ENCODE data around the gene PATJ. TPM values are rescaled to one million over a fixed set of nuclear protein-coding genes. Genes with fewer than 3 reads are reported as not detected.

The PATJ gene
- total RNA-seq, 1 donor from 2014 or later = 39.4 TPM

DNA sequence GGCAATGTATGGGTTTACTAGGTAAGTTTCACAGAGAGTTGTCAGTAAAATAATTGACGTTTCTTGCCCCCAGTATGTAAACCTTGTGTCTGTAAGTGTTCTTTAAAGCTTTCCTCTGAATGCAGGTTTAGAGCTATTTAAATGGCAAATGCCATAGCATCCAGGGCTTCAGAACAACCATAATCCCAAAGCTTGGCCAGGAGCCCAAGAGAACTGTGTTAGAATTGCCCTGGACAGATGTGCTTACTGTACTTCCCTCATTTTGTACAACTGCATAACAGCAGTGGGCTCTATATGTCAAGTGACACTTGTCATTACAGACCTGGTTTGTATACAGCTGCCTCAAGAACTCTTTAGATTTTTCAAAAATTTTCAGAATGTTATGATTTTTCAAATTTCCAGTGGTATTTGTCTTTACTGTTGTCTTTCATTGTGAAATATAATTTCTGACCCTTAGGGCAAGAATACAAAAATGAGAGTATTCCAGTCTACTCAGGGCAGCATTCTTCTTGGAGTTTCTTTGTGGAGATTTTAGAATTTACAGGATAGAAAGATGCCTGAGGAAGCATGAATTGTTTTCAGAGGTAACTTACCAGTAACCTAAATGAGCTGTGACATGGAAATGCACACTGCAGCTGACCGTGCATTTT lies 315.5 kb downstream of the PATJ start:
- TF ChIP-seq, protein P1, sequence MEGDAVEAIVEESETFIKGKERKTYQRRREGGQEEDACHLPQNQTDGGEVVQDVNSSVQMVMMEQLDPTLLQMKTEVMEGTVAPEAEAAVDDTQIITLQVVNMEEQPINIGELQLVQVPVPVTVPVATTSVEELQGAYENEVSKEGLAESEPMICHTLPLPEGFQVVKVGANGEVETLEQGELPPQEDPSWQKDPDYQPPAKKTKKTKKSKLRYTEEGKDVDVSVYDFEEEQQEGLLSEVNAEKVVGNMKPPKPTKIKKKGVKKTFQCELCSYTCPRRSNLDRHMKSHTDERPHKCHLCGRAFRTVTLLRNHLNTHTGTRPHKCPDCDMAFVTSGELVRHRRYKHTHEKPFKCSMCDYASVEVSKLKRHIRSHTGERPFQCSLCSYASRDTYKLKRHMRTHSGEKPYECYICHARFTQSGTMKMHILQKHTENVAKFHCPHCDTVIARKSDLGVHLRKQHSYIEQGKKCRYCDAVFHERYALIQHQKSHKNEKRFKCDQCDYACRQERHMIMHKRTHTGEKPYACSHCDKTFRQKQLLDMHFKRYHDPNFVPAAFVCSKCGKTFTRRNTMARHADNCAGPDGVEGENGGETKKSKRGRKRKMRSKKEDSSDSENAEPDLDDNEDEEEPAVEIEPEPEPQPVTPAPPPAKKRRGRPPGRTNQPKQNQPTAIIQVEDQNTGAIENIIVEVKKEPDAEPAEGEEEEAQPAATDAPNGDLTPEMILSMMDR (conservative IDR thresholded peaks at IDR 0.05) = no peak
- H3K27ac Mint-ChIP-seq = no peak overlapping the region
- peaks cover 5% of the 10 kb centered on the region for H3K4me1 Mint-ChIP-seq (ENCODE audit: unreplicated experiment)
- H3K4me3 Mint-ChIP-seq = no peak overlapping the region
- peaks cover 10% of the 10 kb centered on the region for H3K36me3 Mint-ChIP-seq
- no peaks in the 10 kb centered on the region for H3K27me3 Mint-ChIP-seq
- peaks cover 5% of the 10 kb centered on the region for H3K9me3 Mint-ChIP-seq
- DNase-seq (ENCODE audit: extremely low spot score, unreplicated experiment) = no peak

DNA sequence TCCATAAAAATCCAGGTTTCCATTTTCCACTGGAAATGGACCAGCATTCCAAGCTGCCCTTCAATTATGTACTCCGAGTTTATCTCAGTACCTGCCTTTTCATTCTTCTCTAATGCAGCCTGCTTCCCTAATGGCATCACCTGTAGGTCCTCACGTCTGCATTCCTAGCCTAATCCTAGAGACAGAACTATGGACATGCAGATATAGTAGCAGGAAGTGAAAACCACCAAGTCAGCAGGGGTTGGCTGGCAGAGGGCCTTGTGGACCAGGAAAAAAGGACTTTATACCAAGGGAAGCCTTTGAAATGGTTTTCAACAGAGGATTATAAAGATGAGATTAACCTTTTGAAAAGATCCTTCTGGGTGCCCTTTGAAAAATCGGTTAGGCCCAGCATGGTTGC lies 316.7 kb downstream of the PATJ start:
- TF ChIP-seq, protein P1 (conservative IDR thresholded peaks at IDR 0.05) = no peak
- no peak overlapping the region for H3K4me3 Mint-ChIP-seq
- peaks cover 10% of the 10 kb centered on the region for H3K36me3 Mint-ChIP-seq
- peaks cover 5% of the 10 kb centered on the region for H3K4me1 Mint-ChIP-seq (ENCODE audit: unreplicated experiment)
- DNase-seq (ENCODE audit: extremely low spot score, unreplicated experiment) = no peak
- no peak overlapping the region for H3K27ac Mint-ChIP-seq
- H3K9me3 Mint-ChIP-seq = peaks cover 5% of the 10 kb centered on the region
- H3K27me3 Mint-ChIP-seq = no peaks in the 10 kb centered on the region

DNA sequence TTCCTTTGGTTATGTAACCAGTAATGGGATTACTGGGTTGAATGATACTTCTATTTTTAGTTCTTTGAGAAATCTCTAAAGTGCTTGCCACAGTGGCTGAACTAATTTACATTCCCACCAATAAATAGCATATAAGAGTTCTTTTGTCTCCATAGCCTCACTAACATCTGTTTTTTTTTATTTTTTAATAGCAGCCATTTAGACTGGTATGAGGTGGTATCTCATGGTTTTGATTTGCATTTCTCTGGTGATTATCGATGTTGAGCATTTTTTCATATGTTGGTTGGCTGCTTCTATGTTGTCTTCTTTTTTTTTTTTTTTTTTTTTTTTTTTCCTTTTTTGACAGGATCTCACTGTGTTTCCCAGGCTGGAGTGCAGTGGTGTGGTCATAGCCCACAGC lies 319.8 kb downstream of the PATJ start:
- H3K4me3 Mint-ChIP-seq = no peak overlapping the region

DNA sequence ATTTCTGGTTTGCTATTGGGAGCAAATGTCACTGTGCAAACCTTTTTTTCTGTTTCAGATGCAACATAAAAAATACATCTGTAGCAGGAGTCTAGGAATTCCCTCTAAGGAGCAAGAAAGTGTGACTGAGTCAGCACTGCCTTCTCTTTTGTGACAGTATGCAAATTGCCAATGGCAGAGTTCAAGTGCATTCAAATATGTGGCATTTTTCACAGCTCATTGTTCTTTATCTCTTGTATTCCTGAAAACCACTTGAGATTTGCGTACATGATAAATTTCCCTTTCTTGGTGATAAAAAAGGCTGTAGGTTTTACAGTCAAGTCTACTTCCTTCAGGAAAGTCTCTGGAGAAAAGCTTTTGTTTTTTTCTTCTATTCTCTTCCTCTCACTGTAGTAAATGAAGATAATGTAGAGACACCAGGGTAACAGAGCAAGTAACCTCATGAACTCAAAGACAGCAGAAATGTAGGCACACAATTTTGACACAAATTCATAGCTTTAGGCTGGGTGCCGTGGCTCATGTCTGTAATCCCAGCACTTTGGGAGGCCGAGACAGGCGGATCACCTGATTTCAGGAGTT lies 322.6 kb downstream of the PATJ start:
- TF ChIP-seq, protein P1 (conservative IDR thresholded peaks at IDR 0.05) = no peak
- Mint-ChIP-seq H3K36me3 (peaks cover 11% of the 10 kb centered on the region), H3K27me3 (no peaks in the 10 kb centered on the region), H3K4me1 (ENCODE audit: unreplicated experiment) (peaks cover 8% of the 10 kb centered on the region), H3K4me3 (no peak overlapping the region), H3K9me3 (peaks cover 4% of the 10 kb centered on the region), H3K27ac (peak overlapping the region; percentile 12)
- no peak for DNase-seq (ENCODE audit: extremely low spot score, unreplicated experiment)

More for the DNA sequence above, 319.8 kb downstream of the PATJ start:
- DNase-seq (ENCODE audit: extremely low spot score, unreplicated experiment) = no peak
- no peak overlapping the region for H3K27ac Mint-ChIP-seq
- H3K27me3 Mint-ChIP-seq = no peaks in the 10 kb centered on the region
- TF ChIP-seq, protein P1 (conservative IDR thresholded peaks at IDR 0.05) = no peak
- peaks cover 11% of the 10 kb centered on the region for H3K36me3 Mint-ChIP-seq
- H3K4me1 Mint-ChIP-seq (ENCODE audit: unreplicated experiment) = peaks cover 13% of the 10 kb centered on the region
- H3K9me3 Mint-ChIP-seq = peaks cover 9% of the 10 kb centered on the region

DNA sequence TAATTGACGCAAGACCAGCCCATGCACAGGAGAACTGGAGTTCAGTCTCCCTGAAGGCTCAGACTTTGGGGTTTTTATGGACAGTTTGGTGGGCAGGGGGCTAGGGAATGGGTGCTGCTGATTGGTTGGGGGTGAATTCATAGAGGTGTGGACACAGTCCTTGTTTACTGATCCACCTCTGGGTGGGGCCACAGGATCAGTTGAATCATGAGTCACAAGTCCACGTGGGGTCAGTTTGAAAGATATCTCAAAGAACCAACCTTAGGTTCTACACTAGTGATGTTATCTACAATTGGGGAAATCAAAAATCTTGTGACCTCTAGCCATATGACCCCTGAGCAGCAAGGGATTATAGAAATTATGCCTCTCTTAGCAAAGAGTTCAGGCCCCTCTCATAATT lies 324.4 kb downstream of the PATJ start:
- no peak overlapping the region for H3K27ac Mint-ChIP-seq
- H3K4me3 Mint-ChIP-seq = no peak overlapping the region

More for the DNA sequence above, 324.4 kb downstream of the PATJ start:
- H3K4me1 Mint-ChIP-seq (ENCODE audit: unreplicated experiment) = peaks cover 16% of the 10 kb centered on the region
- H3K36me3 Mint-ChIP-seq = peaks cover 11% of the 10 kb centered on the region
- no peak for DNase-seq (ENCODE audit: extremely low spot score, unreplicated experiment)
- peaks cover 4% of the 10 kb centered on the region for H3K9me3 Mint-ChIP-seq
- no peaks in the 10 kb centered on the region for H3K27me3 Mint-ChIP-seq
- TF ChIP-seq, protein P1 (conservative IDR thresholded peaks at IDR 0.05) = no peak

Measured in type B pancreatic cell (in vitro differentiated cells).